ENCODE data around the gene MX2.

DNA sequence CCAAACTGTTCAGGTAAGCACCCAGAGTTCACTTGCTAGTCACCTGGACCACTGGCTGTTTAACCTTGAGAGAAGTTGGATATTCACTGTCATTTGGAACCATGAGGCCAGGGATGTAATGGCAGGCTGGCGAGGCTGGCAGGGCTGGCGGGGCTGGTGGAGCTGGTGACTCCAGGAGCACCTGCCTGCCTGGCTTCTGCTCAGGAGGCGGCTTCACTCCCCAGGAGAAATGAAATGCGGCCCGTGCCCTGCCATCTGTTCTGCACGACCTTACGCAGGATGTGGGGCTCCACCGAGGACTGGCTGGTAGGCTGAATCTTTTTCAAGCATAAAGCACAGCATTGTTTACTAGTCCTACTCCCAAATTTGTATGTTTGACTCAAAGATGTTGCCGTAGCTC is 41.5 kb downstream of the MX2 start:
- no peak for TF ChIP-seq REPIN1 (tag by site-specific recombination; IDR thresholded peaks at IDR 0.05; ENCODE audit: low read depth)
- TF ChIP-seq, protein P1, sequence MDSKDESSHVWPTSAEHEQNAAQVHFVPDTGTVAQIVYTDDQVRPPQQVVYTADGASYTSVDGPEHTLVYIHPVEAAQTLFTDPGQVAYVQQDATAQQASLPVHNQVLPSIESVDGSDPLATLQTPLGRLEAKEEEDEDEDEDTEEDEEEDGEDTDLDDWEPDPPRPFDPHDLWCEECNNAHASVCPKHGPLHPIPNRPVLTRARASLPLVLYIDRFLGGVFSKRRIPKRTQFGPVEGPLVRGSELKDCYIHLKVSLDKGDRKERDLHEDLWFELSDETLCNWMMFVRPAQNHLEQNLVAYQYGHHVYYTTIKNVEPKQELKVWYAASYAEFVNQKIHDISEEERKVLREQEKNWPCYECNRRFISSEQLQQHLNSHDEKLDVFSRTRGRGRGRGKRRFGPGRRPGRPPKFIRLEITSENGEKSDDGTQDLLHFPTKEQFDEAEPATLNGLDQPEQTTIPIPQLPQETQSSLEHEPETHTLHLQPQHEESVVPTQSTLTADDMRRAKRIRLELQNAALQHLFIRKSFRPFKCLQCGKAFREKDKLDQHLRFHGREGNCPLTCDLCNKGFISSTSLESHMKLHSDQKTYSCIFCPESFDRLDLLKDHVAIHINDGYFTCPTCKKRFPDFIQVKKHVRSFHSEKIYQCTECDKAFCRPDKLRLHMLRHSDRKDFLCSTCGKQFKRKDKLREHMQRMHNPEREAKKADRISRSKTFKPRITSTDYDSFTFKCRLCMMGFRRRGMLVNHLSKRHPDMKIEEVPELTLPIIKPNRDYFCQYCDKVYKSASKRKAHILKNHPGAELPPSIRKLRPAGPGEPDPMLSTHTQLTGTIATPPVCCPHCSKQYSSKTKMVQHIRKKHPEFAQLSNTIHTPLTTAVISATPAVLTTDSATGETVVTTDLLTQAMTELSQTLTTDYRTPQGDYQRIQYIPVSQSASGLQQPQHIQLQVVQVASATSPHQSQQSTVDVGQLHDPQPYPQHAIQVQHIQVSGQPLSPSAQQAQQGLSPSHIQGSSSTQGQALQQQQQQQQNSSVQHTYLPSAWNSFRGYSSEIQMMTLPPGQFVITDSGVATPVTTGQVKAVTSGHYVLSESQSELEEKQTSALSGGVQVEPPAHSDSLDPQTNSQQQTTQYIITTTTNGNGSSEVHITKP (tag by site-specific recombination; IDR thresholded peaks at IDR 0.05): no peak
- no peak for TF ChIP-seq YY1 (tag by site-specific recombination; IDR thresholded peaks at IDR 0.05)
- no peak for TF ChIP-seq ZNF521 (tag by site-specific recombination; IDR thresholded peaks at IDR 0.05)
- TF ChIP-seq, protein P2, sequence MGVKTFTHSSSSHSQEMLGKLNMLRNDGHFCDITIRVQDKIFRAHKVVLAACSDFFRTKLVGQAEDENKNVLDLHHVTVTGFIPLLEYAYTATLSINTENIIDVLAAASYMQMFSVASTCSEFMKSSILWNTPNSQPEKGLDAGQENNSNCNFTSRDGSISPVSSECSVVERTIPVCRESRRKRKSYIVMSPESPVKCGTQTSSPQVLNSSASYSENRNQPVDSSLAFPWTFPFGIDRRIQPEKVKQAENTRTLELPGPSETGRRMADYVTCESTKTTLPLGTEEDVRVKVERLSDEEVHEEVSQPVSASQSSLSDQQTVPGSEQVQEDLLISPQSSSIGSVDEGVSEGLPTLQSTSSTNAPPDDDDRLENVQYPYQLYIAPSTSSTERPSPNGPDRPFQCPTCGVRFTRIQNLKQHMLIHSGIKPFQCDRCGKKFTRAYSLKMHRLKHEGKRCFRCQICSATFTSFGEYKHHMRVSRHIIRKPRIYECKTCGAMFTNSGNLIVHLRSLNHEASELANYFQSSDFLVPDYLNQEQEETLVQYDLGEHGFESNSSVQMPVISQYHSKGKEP (tag by site-specific recombination; IDR thresholded peaks at IDR 0.05): no peak
- TF ChIP-seq, protein P3, sequence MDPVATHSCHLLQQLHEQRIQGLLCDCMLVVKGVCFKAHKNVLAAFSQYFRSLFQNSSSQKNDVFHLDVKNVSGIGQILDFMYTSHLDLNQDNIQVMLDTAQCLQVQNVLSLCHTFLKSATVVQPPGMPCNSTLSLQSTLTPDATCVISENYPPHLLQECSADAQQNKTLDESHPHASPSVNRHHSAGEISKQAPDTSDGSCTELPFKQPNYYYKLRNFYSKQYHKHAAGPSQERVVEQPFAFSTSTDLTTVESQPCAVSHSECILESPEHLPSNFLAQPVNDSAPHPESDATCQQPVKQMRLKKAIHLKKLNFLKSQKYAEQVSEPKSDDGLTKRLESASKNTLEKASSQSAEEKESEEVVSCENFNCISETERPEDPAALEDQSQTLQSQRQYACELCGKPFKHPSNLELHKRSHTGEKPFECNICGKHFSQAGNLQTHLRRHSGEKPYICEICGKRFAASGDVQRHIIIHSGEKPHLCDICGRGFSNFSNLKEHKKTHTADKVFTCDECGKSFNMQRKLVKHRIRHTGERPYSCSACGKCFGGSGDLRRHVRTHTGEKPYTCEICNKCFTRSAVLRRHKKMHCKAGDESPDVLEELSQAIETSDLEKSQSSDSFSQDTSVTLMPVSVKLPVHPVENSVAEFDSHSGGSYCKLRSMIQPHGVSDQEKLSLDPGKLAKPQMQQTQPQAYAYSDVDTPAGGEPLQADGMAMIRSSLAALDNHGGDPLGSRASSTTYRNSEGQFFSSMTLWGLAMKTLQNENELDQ (tag by site-specific recombination; IDR thresholded peaks at IDR 0.05; ENCODE audit: low read depth): no peak
- no peak for TF ChIP-seq BCL11A (tag by site-specific recombination; IDR thresholded peaks at IDR 0.05; ENCODE audit: low read depth)
